Measurements from ENCODE around the gene AXIN1. TPM values are rescaled to one million over a fixed set of nuclear protein-coding genes. Genes with fewer than 3 reads are reported as not detected.
"Not testable (repeated sequence)": the region's sequence is repeated elsewhere in the genome, so short reads cannot be mapped to it uniquely, and the experiment has no call there.

The AXIN1 gene
- total RNA-seq, 2 donors from 2014 or later = 20.1 to 29.1 TPM

DNA sequence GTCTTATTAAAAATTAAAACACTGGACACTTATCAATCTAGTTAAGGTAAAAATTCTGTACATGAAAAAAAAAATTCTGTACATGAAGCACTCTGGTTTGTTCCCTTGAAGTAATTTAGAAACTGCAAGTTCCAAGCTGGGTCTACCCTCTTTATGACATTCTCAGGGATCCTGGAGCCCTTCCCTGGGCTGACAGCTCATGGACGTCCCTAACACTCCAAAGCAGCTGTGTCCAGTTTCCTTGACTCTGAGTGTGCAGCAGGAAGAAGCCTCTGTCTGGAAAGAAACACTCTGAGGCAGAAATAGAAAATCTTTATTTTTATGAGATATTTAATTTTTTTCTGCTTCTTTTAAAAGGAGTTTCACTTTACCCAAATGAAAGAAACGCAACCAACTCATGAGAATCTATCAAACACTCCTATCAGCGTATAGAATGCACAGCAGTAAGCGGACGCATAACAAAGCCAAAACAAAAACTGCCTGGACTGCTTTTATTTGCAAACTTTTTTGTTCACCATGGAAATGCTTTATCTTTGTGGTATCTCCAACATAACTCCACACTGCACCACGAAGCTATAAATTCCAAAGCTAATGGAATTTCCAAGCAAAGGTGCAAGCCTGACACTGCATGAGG, 21.2 kb downstream of the AXIN1 start:
- Mint-ChIP-seq H3K27ac (peak overlapping the region in 1 of 2 donors; percentile 62), H3K4me3 (peak overlapping the region; percentile 32), H3K4me1 (ENCODE audit: low read depth in 2 of 2) (peaks cover 55 to 57% of the 10 kb centered on the region in 2 donors)
- not testable (repeated sequence) for H3K9me3 Mint-ChIP-seq; DNase-seq (ENCODE audit: low spot score); H3K27me3 Mint-ChIP-seq; H3K36me3 Mint-ChIP-seq; ATAC-seq

DNA sequence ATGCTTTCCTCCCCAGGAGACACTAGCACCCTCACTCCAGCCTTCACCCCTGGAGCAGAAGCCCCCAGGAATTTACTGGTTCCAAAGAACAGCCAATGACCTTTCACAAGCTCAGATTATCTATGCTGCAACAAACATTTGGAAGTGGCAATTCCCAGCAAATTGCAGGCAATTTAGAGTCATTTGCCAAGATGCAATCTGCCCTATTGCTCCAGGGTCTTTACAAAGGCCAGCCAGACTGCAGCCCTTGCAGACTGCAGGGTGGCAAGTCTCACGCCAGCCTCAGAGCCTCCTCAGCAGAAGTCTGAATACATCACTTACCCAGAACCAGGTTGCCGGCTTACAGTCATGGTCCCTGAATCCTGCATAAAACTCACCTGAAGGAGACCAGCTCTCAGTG, 21.8 kb downstream of the AXIN1 start:
- Mint-ChIP-seq H3K27me3 (no peaks in the 10 kb centered on the region), H3K4me3 (no peak overlapping the region), H3K9me3 (no peaks in the 10 kb centered on the region), H3K36me3 (no peaks in the 10 kb centered on the region), H3K4me1 (ENCODE audit: low read depth in 2 of 2) (peaks cover 53% of the 10 kb centered on the region in 2 donors), H3K27ac (peak overlapping the region in 1 of 2 donors; percentile 62)
- ATAC-seq = no peak
- no peak for DNase-seq (ENCODE audit: low spot score)

DNA sequence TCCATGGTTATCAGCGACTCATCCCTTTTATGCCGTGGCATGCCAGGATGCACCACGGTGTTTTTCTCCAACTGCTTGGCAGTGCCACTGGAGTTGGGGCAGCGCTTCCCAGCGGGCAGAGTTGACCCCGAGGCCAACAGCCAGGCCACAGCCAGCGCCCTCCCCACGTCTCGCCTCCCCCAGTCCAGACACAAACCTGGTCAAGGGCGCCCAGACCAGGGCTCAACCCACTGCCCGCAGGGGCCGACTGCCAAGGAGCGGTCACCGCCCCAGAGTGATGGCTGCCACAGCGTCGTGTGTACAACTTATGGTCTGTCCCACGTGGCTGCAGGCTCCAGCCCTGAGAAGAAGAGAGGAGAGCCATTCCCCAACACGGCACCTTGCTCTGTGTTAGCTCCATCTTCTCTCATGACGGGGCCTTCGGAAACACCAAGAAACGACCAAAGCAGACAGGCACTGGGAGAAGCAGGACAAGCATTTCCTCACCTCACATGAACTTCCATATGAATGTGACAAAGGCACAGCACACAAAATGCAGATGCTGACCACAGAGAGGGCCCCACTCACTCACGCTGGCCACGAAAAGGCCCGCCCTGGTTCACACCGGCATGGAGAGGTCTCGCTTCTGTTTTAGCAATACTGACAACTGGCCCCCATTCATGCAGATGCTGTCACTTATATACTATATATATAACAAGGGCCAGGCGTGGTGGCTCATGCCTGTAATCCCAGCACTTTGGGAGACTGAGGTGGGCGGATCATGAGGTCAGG, 27.0 kb downstream of the AXIN1 start:
- H3K36me3 Mint-ChIP-seq = no peaks in the 10 kb centered on the region
- no peaks in the 10 kb centered on the region for H3K9me3 Mint-ChIP-seq
- ATAC-seq = no peak
- H3K27ac Mint-ChIP-seq = peak overlapping the region in 1 of 2 donors; percentile 59
- peaks cover 39 to 50% of the 10 kb centered on the region in 2 donors for H3K4me1 Mint-ChIP-seq (ENCODE audit: low read depth in 2 of 2)
- DNase-seq (ENCODE audit: low spot score) = no peak
- no peaks in the 10 kb centered on the region for H3K27me3 Mint-ChIP-seq
- H3K4me3 Mint-ChIP-seq = peak overlapping the region; percentile 79

DNA sequence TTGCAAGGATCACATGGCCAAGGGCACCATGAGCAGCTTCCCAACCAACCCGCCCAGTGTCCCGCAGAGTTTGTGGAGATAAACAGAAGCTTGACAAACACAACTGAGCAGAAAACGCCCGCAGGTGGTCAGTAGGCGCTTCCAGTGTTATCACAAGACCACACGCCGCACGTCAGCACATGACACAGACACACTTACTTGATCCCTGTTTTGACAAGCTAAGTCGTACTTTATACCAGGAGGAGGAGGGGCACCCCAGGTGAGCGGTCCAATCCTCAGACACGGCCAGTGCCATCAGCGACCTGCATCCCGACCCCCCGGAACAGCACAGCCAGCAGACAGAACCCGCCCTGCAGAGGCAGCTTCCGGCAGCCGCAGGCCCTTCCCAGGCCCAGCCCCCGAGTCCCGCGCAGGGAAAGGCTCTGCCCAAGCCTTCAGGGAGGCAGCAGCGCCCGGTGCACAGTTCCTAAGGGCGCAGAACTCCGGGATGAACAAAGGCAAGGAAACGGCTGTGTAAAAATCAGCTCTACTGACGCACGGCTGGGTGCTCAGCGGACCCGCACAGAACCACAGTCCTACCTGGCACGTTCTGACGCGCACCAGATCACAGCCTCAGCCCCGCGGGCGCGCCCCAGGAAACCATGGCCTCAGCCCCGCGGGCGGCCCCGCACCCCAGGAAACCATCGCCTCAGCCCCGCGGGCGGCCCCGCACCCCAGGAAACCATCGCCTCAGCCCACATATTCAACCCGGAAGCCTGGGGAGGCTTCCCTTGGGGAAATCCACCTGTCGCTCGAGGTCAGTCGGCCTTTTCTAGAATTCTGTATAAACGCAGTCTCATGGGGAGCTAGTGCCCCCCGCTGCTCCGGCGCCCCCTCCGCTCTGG, 27.8 kb downstream of the AXIN1 start:
- no peaks in the 10 kb centered on the region for H3K9me3 Mint-ChIP-seq

DNA sequence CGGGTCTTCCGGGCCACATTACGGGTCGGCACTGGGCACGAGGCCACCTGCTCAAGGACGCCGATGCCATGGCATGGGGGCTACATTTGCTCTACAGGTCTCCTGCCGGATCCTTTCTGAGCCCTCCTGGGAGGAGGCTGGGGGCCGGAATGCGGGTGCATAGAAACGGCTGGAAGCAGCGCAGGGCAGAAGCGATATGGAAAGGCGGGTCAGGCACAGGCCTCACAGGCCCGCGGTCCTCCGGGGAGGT, 28.4 kb downstream of the AXIN1 start:
- peaks cover 45 to 55% of the 10 kb centered on the region in 2 donors for H3K4me1 Mint-ChIP-seq (ENCODE audit: low read depth in 2 of 2)
- H3K4me3 Mint-ChIP-seq = peak overlapping the region; percentile 79
- H3K27me3 Mint-ChIP-seq = no peaks in the 10 kb centered on the region

More for the DNA sequence above, 27.8 kb downstream of the AXIN1 start:
- DNase-seq (ENCODE audit: low spot score) (peak; percentile 75), ATAC-seq (peak; percentile 51 to 58)
- Mint-ChIP-seq H3K27me3 (no peaks in the 10 kb centered on the region), H3K36me3 (no peaks in the 10 kb centered on the region), H3K4me3 (peak overlapping the region; percentile 79), H3K27ac (peak overlapping the region; percentile 29 to 59), H3K4me1 (ENCODE audit: low read depth in 2 of 2) (peaks cover 39 to 50% of the 10 kb centered on the region in 2 donors)

DNA sequence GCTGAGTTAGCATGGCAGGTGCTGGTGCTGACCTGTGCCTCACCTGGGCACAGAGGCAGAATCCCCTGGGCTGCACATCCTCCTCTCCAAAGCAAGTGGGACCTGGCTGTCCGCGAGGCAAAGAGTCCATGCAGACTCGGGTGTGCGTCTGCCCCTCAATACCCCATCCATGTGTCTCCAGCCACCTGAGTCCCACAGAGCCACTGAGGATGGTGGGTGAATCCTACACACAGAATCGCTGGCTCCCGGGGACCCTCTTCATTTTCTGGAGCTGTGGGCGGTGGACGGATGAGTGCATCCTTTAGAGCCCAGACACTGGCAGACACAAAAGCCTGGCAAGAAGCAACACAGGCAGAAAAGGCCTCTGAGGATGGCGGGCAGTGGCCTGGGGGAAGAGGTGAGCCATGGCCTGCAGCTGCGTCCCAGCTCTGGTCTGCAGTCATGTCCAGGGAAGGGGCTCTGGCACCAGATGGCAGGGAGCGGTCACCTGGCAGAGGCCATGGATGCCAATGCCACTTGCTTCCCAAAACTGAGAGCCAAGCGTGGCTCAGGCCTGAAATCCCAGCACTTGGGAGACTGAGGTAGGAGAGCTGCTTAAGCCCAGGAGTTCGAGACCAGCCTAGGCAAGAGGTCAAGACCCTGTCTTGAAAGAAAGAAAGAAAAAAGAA, 29.9 kb downstream of the AXIN1 start:
- Mint-ChIP-seq H3K36me3 (no peaks in the 10 kb centered on the region), H3K4me3 (no peak overlapping the region), H3K4me1 (ENCODE audit: low read depth in 2 of 2) (peaks cover 52 to 67% of the 10 kb centered on the region in 2 donors), H3K27ac (peak overlapping the region; percentile 9 to 42), H3K9me3 (no peaks in the 10 kb centered on the region), H3K27me3 (no peaks in the 10 kb centered on the region)
- no peak for DNase-seq (ENCODE audit: low spot score)
- no peak for ATAC-seq

More for the DNA sequence above, 28.4 kb downstream of the AXIN1 start:
- H3K27ac Mint-ChIP-seq = peak overlapping the region; percentile 29 to 59
- no peaks in the 10 kb centered on the region for H3K36me3 Mint-ChIP-seq
- ATAC-seq = no peak
- DNase-seq (ENCODE audit: low spot score) = no peak
- no peaks in the 10 kb centered on the region for H3K9me3 Mint-ChIP-seq

DNA sequence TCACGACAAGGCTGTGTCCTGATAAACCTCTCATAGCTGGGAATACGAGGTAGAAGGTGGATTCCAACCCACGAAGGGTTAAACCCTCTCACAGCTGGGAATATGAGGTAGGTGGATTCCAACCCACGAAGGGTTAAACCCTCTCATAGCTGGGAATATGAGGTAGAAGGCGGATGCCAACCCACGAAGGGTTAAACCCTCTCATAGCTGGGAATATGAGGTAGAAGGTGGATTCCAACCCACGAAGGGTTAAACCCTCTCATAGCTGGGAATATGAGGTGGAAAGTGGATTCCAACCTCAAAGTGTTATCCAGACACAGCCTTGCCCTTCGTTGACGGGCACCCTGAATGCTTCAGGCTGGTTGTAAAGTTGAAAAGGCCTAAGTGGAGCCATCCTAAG, 31.0 kb downstream of the AXIN1 start:
- H3K27me3 Mint-ChIP-seq = no peaks in the 10 kb centered on the region
- DNase-seq (ENCODE audit: low spot score) = no peak
- no peak overlapping the region for H3K27ac Mint-ChIP-seq
- H3K4me1 Mint-ChIP-seq (ENCODE audit: low read depth in 2 of 2) = peaks cover 50 to 67% of the 10 kb centered on the region in 2 donors
- no peaks in the 10 kb centered on the region for H3K36me3 Mint-ChIP-seq
- H3K4me3 Mint-ChIP-seq = no peak overlapping the region
- no peak for ATAC-seq
- H3K9me3 Mint-ChIP-seq = no peaks in the 10 kb centered on the region

- peak overlapping the region; percentile 3 to 25 for H3K27ac Mint-ChIP-seq
- no peaks in the 10 kb centered on the region for H3K9me3 Mint-ChIP-seq
- peaks cover 50 to 65% of the 10 kb centered on the region in 2 donors for H3K4me1 Mint-ChIP-seq (ENCODE audit: low read depth in 2 of 2)
- DNase-seq (ENCODE audit: low spot score) = no peak
- H3K36me3 Mint-ChIP-seq = no peaks in the 10 kb centered on the region
- no peaks in the 10 kb centered on the region for H3K27me3 Mint-ChIP-seq
- peak overlapping the region; percentile 24 for H3K4me3 Mint-ChIP-seq
- no peak for ATAC-seq
These were observed 32.3 kb downstream of the AXIN1 start for GRCh38 chr16:320206-320605.

DNA sequence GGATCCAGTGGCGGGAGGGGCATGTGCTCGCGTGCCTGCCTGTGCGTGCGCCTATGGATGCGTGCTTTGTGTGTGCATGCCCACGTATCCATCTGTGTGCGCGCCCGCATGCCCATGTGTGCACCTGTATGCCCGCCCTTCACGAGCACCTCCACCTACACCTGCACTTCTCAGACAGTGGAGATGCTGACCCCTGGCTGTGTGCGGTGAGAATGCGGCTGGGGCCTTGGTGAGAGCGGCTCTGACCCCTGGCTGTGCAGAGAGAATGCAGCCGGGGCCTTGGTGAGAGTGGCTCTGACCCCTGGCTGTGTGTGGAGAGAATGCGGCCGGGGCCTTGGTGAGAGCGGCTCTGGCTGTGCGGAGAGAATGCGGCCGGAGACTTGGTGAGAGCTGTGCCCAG, 33.9 kb downstream of the AXIN1 start:
- H3K36me3 Mint-ChIP-seq = no peaks in the 10 kb centered on the region
- DNase-seq (ENCODE audit: low spot score) (no peak), ATAC-seq (no peak)
- H3K27ac Mint-ChIP-seq = peak overlapping the region in 1 of 2 donors; percentile 57
- H3K27me3 Mint-ChIP-seq = no peaks in the 10 kb centered on the region
- H3K4me1 Mint-ChIP-seq (ENCODE audit: low read depth in 2 of 2) = peaks cover 44 to 63% of the 10 kb centered on the region in 2 donors
- H3K4me3 Mint-ChIP-seq = no peak overlapping the region
- H3K9me3 Mint-ChIP-seq = no peaks in the 10 kb centered on the region

GRCh38 chr16:317583-317982, 34.9 kb downstream of the AXIN1 start:
- H3K4me3 Mint-ChIP-seq = no peak overlapping the region
- no peaks in the 10 kb centered on the region for H3K36me3 Mint-ChIP-seq
- ATAC-seq = no peak
- H3K27ac Mint-ChIP-seq = peak overlapping the region in 1 of 2 donors; percentile 27
- H3K4me1 Mint-ChIP-seq (ENCODE audit: low read depth in 2 of 2) = peaks cover 40 to 57% of the 10 kb centered on the region in 2 donors
- H3K9me3 Mint-ChIP-seq = no peaks in the 10 kb centered on the region
- H3K27me3 Mint-ChIP-seq = no peaks in the 10 kb centered on the region
- DNase-seq (ENCODE audit: low spot score) = no peak

DNA sequence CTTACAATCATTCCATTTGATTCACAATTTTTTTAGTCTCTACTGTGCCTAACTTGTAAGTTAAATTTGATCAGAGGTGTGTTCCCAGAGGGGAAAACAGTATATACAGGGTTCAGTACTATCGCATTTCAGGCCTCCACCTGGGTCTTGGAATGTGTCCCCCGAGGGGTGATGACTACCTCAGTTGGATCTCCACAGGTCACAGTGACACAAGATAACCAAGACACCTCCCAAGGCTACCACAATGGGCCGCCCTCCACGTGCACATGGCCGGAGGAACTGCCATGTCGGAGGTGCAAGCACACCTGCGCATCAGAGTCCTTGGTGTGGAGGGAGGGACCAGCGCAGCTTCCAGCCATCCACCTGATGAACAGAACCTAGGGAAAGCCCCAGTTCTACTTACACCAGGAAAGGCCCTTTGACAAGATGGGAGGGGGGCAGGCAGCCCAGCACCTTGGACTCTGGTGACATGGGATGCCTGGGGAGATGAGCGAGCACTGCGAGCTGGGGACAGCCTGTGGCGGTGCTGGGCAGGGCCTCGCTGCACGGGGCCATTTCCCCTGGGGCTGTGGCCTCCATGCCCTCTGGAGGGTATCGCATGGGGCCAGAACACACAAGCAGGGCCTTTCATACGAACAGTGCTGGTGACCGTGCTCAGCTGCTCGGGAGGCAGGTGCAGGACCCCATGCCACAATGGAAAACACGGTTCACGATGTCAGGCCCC, 35.6 kb downstream of the AXIN1 start:
- DNase-seq (ENCODE audit: low spot score) (no peak), ATAC-seq (no peak)
- Mint-ChIP-seq H3K27me3 (no peaks in the 10 kb centered on the region), H3K4me1 (ENCODE audit: low read depth in 2 of 2) (peaks cover 40 to 55% of the 10 kb centered on the region in 2 donors), H3K27ac (no peak overlapping the region), H3K9me3 (no peaks in the 10 kb centered on the region), H3K36me3 (no peaks in the 10 kb centered on the region), H3K4me3 (no peak overlapping the region)

- ATAC-seq (no peak), DNase-seq (ENCODE audit: low spot score) (no peak)
- H3K4me3 Mint-ChIP-seq = no peak overlapping the region
- no peaks in the 10 kb centered on the region for H3K36me3 Mint-ChIP-seq
- H3K27ac Mint-ChIP-seq = no peak overlapping the region
- H3K4me1 Mint-ChIP-seq (ENCODE audit: low read depth in 2 of 2) = peaks cover 35 to 43% of the 10 kb centered on the region in 2 donors
- H3K9me3 Mint-ChIP-seq = no peaks in the 10 kb centered on the region
- H3K27me3 Mint-ChIP-seq = no peaks in the 10 kb centered on the region
These were observed 37.7 kb downstream of the AXIN1 start for GRCh38 chr16:314795-315299.

- ATAC-seq (no peak), DNase-seq (ENCODE audit: low spot score) (no peak)
- Mint-ChIP-seq H3K9me3 (no peaks in the 10 kb centered on the region), H3K36me3 (no peaks in the 10 kb centered on the region), H3K27me3 (no peaks in the 10 kb centered on the region), H3K27ac (no peak overlapping the region), H3K4me1 (ENCODE audit: low read depth in 2 of 2) (peaks cover 31 to 39% of the 10 kb centered on the region in 2 donors), H3K4me3 (no peak overlapping the region)
These were observed 38.2 kb downstream of the AXIN1 start for GRCh38 chr16:314351-314750.

Data from natural killer cell treated with Interleukin-12 subunit alpha and Interleukin-12 subunit beta and Interleukin-15 and Interleukin-18, amount 100 ng/mL, for 72 hours (primary cell).